SK-N-DZ (cell line): ENCODE data around the gene TOR1A.
"Not testable (repeated sequence)": the region's sequence is repeated elsewhere in the genome, so short reads cannot be mapped to it uniquely, and the experiment has no call there.

Source experiments
- DNase-seq: peaks from one replicate; pipeline ENCODE4 v3.0.0-alpha.2; 2015; ENCODE audit warnings: low spot score

TOR1A gene

DNA sequence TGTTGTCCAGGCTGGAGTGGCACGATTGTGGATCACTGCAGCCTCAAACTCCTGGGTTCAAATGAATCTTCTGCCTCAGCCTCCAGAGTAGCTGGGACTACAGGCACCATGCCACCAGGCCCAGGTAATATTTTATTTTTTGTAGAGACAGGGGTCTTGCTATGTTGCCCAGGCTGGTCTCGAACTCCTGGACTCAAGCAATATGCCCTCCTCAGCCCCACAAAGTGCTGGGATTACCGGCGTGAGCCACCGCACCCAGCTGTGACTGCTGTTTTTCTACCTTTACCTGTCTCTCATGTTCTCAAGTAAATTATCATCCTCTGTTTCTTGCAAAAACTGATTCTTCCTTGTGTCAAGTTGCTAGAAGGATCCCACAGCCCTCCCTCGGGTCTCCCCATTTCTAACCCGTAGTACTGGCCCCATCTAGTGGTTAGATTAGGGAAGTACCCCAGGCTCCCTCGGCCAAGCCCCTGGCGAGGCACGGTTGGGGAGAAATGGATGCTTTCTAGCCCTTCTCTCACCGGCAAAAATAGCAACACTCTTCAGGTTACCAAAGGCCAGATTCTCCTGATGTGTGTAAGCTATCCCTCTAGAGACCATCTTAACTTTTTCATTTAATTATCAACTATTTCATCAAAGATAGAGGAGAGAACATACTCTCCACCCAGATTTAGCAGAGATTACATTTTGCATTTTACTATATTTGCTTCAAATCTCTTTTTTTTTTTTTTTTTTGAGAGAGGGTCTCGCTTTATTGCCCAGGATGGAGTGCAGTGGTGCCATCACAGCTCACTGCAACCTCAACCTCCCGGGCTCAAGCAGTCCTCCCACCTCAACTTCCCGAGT lies 40.2 kb downstream of the TOR1A start:
- DNase-seq, result peak; percentile 71

DNA sequence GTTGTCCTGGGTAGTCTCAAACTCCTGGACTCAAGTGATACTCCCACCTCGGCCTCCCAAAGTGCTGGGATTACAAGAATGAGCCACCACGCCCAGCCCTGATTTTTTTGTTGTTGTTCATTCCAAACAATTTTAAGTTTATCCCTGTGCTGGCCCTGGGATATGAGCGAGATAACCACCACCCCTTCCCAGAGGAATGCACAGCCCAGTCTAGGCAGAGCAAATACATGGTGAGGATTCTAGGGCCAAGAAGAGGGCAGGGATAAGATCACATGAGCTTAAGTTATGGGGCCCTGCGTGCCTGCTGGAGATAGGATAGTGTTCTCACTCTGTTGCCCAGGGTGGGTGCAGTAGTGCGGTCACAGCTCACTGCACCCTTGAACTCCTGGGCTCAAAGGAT lies 42.0 kb downstream of the TOR1A start:
- DNase-seq, result no peak

- no peak for DNase-seq
Observed at GRCh38 chr9:129781131-129781530, 42.8 kb downstream of the TOR1A start.

GRCh38 chr9:129779560-129780190 lies 44.3 kb downstream of the TOR1A start:
- DNase-seq, result no peak

- DNase-seq, result no peak
Observed at GRCh38 chr9:129778469-129778868, 45.5 kb downstream of the TOR1A start.

- no peak for DNase-seq
Observed at GRCh38 chr9:129777769-129778130, 46.2 kb downstream of the TOR1A start.

GRCh38 chr9:129776938-129777768 lies 46.8 kb downstream of the TOR1A start:
- DNase-seq, result peak; percentile 72

DNA sequence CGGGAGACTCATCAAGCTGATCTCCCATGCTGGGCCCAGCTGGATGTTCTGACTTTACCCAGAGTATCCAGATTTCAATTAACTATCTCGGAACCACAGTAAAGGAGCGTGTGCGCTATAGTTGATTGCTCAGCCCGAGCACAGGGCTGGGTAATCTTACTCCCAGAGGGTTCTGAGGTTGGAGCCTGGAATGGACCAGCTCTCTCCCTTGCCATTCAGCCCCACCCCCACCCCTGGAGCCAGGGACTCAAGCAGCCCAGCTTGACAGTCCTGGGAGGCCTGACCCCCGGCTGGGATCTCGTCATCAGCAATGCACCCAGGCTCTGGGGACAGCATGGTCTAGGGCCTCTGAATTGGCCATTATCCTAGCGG lies 47.4 kb downstream of the TOR1A start:
- DNase-seq, result no peak

GRCh38 chr9:129776096-129776495 lies 47.8 kb downstream of the TOR1A start:
- not testable (repeated sequence) for DNase-seq

DNA sequence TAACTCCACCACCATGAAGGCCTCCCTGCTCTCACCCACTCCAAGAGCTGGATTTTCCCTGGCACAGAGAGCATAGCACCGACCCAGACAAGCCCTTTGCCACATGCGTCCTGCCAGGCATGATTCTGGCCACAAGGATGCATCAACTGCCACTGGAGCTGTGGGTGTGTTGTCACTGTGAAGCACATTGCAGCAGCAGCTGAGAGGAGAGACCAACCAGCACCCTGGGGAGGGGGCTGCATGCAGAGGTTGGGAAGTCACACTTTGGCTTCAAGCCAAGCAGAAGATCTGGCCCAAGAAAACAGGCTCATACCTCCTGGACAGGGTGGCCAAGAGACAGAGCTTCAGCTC lies 48.5 kb downstream of the TOR1A start:
- no peak for DNase-seq

DNA sequence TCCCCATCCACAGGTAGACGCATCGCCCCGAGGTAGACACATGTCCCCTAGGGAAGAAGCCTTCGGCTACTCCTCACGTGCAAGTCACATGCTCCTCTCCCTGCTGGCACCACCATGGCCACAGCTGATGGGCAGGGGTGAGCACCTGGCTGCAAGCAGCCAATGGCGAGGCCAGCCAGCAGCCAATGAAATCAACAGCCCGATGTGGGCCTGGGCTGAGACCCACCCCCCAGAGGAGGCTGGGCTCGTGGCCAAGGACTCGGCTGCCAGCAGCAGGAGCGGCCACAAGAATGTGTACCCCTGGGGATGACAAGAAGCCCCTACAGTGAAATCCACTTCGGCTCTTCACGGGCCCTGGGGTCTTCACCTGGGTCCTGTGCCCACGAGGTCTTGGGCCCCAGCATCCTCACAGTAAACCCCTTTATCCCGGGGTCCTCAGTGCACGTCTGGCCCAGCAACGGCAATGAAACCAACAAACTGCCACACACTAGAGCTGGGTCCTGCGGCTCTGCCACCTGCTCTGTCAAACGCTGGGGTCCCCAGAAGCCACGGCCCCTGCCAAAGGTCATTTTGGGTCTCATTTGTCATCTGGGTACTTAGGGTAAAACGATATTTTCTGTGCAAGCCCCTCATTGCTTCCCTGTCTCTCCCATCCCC lies 49.0 kb downstream of the TOR1A start:
- no peak for DNase-seq

DNA sequence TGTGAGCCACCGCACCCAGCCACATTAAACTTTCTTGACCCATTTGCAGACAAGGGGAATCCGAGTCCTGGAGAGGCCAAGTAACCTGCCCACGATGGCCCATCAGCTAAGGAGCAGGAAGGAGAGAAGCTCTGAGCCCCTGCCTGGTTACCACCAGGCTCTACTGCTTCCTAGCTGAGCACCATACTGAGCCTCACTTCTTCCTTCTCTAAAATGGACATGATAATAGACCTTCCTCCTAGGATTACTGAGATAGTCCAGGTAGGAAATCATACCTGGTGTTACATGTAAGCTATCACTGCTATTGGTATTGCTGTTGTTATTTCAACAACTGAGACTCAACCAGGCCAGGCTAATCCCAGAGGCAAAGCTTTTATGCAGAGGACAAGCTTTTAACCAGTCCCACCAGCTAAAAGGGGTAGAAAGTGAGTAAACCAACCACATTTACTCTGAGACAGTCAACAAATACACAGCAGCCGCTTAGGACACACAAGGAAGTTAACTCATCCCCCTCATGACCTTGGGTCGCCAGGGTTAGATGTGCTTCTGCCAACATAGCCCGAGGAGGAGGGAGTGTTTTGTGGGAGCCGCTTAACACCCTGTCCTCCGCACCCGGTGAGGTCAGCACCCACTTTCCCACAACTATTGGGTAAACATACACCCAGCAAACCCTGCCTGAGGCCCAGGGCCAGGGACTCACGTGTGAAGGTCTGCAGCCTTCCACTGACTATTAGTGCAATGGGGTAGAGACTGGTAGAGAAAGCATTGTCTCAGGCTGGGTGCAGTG lies 50.5 kb downstream of the TOR1A start:
- DNase-seq, result no peak

DNA sequence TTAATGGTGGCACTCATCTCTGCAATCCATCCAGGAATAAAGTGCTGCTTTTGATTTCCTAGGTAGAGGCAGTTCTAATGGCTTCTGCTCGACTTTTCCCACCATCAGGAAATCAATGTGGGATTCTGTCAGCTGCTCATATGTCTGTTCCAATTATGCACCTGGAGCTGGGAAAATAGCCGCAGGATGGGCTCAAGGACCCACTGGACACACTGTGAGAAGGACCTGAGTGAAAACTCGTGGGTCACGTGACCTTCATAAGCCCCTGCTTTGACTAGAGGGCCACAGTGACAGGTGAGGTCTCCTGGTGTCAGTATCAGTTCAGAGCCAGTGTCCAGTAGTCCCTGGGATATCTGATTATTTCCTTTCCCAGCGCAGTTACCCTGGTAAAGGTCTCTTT lies 53.2 kb downstream of the TOR1A start:
- DNase-seq, result no peak

GRCh38 chr9:129769669-129770068 lies 54.3 kb downstream of the TOR1A start:
- no peak for DNase-seq

DNA sequence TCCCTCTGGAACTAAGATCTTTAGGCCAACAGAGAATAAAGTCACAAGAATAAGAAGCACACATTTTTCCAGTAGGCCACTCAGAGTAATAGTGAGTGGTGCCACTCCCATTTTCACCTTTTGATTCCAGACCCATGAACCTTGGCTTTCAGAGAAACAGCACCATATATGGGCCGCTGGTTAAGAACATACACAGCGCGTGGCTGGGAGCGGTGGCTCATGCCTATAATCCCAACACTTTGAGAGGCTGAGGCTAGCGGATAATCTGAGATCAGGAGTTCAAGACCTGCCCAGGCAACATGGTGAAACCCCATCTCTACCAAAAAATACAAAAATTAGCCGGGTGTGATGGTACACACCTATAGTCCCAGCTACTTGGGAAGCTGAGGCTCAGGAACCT lies 55.5 kb downstream of the TOR1A start:
- DNase-seq, result no peak

DNA sequence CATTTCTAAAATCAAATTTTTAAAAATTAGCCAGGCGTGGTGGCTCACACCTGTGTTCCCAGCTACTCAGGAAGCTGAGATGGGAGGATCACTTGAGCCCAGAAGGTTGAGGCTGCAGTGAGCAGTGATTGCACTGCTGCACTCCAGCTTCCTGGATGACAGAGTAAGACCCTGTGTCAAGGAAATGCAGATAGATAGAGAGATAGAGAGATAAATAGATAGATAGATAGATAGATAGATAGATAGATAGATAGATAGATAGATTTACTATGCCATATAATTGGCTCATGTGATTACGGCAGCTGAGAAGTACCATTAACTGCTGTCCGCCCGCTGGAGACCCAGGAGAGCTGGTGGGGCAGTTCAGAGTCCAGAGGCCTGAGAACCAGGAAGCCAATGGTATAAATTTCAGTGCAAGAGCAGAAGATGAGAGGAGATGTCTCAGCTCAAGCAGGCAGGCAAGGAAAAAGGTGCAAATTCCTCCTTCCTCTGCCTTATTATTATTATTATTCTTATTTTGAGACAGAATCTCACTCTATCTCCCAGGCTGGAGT lies 58.1 kb downstream of the TOR1A start:
- no peak for DNase-seq

DNA sequence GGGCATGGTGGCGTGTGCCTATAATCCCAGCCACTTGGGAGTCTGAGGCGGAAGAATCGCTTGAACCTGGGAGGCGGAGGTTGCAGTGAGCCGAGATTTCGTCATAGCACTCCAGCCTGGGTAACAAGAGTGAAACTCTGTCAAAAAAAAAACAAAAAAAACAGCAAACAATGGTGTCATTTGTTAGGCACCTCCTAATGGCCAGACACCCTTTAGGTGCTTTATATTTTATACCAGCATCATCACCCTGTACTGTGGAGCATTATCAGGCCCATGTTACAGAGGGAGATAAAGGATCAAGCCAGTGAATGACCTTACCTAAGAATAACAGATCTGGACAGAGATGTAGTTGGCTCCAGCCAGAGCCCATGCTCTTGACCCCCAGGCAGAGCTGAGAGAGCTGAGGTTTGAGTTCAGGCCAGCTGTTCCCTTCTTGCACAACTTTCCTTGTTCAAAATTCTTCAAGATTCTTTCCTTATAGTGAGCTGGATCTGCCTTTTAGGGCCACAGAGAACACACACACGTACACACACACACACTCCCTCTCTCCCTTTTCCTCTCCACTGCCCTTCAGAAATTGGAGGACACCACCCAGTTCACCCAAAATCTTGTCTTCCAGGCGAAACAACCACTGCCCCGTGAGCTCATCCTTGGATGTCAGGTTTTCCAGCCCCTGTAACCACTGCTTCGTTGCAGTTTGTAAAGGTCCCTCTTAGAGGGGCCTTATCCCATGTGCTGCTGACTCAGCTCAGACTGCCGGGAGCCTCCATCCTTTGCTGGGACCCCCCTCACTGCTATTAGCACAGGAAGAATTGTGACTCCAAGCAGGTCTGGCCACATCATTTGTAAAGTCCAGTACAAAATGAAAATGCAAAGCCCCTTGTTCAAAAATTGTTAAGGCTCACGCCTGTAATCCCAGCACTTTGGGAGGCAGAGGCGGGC lies 60.7 kb downstream of the TOR1A start:
- no peak for DNase-seq
